ENCODE measurements around the gene SERP2.

- TF ChIP-seq CTCF (IDR thresholded peaks at IDR 0.05), result no peak
- no peak for TF ChIP-seq EZH2 (IDR thresholded peaks at IDR 0.05; ENCODE audit: borderline replicate concordance, insufficient read depth, low read depth, low read length, poor library complexity, severe bottlenecking)
These were observed 65.9 kb downstream of the SERP2 start for GRCh38 chr13:44439452-44440024.

All from B cell (primary cell).